Glomerular endothelial cell (primary cell): ENCODE data around the gene OCA2. TPM values are rescaled to one million over a fixed set of nuclear protein-coding genes. Genes with fewer than 3 reads are reported as not detected.
"Not testable (repeated sequence)": the region's sequence is repeated elsewhere in the genome, so short reads cannot be mapped to it uniquely, and the experiment has no call there.

ENCODE experiments used
- DNase-seq: peaks from one replicate; pipeline ENCODE4 v3.0.0-alpha.2; 2011; ENCODE audit warnings: low read depth, low spot score; ENCODE audit errors: extremely low read depth
- total RNA-seq: library from RNA; depleted of rRNA; stranded (reverse); fragments of >200 nt; gene quantifications from 2 replicates; pipeline ENCODE4 v1.2.3, GENCODE V29; 2015

OCA2 gene
- total RNA-seq, 1 donor from 2014 or later: not detected

GRCh38 chr15:28121577-28121976, 22.5 kb upstream of the OCA2 start:
- not testable (repeated sequence) for DNase-seq

- no peak for DNase-seq
Measured at GRCh38 chr15:28120359-28120640, 21.2 kb upstream of the OCA2 start.

GRCh38 chr15:28118531-28118930, 19.4 kb upstream of the OCA2 start:
- DNase-seq: no peak

- DNase-seq: no peak
Measured at GRCh38 chr15:28118083-28118482, 19.0 kb upstream of the OCA2 start.

- no peak for DNase-seq
Measured at GRCh38 chr15:28117432-28117990, 18.4 kb upstream of the OCA2 start.

GRCh38 chr15:28116521-28117431, 17.7 kb upstream of the OCA2 start:
- DNase-seq: no peak

GRCh38 chr15:28115871-28116270, 16.8 kb upstream of the OCA2 start:
- DNase-seq: no peak

- no peak for DNase-seq
Measured at GRCh38 chr15:28114721-28115622, 15.9 kb upstream of the OCA2 start.

- DNase-seq: no peak
Measured at GRCh38 chr15:28114114-28114455, 15.0 kb upstream of the OCA2 start.

GRCh38 chr15:28113394-28114113, 14.4 kb upstream of the OCA2 start:
- DNase-seq: no peak

- no peak for DNase-seq
Measured at GRCh38 chr15:28112962-28113361, 13.8 kb upstream of the OCA2 start.

- no peak for DNase-seq
Measured at GRCh38 chr15:28112101-28112760, 13.1 kb upstream of the OCA2 start.

- DNase-seq: no peak
Measured at GRCh38 chr15:28111543-28111942, 12.4 kb upstream of the OCA2 start.

- DNase-seq: no peak
Measured at GRCh38 chr15:28110481-28110881, 11.4 kb upstream of the OCA2 start.

GRCh38 chr15:28109626-28110455, 10.7 kb upstream of the OCA2 start:
- no peak for DNase-seq

- no peak for DNase-seq
Measured at GRCh38 chr15:28107904-28108275, 8.8 kb upstream of the OCA2 start.

GRCh38 chr15:28107111-28107903, 8.2 kb upstream of the OCA2 start:
- no peak for DNase-seq

GRCh38 chr15:28106294-28107110, 7.4 kb upstream of the OCA2 start:
- no peak for DNase-seq
